Stimulated activated naive CD4-positive, alpha-beta T cell (primary cell): ENCODE data around the gene SMG9.

ENCODE experiments used
- DNase-seq, 6 experiments: peaks; one replicate each; lab custom pipeline; 2025; lab: John Stamatoyannopoulos, UW

SMG9 gene, protein sequence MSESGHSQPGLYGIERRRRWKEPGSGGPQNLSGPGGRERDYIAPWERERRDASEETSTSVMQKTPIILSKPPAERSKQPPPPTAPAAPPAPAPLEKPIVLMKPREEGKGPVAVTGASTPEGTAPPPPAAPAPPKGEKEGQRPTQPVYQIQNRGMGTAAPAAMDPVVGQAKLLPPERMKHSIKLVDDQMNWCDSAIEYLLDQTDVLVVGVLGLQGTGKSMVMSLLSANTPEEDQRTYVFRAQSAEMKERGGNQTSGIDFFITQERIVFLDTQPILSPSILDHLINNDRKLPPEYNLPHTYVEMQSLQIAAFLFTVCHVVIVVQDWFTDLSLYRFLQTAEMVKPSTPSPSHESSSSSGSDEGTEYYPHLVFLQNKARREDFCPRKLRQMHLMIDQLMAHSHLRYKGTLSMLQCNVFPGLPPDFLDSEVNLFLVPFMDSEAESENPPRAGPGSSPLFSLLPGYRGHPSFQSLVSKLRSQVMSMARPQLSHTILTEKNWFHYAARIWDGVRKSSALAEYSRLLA

DNA sequence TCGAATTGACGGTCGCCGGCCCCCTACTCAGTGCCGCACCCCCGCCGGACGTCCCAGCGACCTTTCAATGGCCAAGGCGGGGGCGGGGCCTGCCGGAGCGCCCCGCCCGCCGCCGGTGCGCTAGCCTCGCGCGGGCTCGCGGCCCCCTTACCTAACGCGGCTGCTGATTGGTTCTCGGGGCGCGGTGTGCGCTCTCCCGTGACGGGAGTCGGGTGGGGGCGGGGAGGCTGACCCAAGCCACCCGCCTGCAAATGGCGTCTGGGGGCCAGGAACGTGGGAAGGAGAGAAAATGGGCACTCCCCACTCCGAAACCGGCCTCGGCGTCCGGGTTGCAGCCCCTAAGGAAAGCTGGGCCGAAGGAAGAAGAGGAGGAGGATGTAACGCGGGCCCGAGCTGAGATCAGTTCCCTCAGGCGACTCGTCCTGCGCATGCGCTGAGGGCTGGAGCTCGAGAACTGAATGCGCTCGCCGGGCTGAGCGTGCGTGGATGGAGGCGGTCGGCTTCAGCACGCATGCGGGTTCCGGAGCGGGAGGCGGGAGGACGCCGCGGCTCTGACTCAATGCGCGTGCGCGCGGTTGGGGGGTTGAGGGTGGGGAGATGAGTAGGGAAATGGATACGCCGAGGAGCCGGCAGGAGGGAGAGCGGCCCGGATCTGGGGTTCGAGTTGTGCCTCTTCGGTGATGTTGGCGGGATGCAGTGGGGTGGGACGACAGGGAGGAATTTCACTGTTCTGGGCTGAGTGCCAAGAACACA lies at the start of gene SMG9:
Gene SMG9 (minus strand): TSS at position 460 of the 753 bp plus-strand sequence. CDS start 4,221 bp downstream, outside the sequence.
- DNase-seq = peak; percentile 95 to 99 (median 98)

DNA sequence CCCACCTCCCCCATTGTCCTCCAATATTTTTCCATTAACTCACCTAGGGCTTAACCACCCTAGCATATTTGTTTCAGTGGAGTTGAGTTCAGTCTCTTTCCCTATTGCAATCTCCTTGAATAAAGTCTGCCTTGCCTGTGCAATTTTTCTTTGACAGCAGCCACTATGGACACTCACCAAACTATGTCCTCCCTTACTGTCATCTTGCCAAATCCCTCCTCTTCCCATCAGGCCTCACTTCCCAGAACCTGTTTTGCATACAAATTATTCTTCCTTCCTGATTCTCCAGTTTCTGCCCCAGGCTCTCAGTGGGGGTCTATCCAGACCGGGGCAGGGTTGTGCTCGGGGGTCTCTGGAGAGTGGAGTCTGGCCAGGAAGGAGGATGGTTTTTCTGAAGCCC lies 49.7 kb upstream of the SMG9 start:
- DNase-seq = no peak

DNA sequence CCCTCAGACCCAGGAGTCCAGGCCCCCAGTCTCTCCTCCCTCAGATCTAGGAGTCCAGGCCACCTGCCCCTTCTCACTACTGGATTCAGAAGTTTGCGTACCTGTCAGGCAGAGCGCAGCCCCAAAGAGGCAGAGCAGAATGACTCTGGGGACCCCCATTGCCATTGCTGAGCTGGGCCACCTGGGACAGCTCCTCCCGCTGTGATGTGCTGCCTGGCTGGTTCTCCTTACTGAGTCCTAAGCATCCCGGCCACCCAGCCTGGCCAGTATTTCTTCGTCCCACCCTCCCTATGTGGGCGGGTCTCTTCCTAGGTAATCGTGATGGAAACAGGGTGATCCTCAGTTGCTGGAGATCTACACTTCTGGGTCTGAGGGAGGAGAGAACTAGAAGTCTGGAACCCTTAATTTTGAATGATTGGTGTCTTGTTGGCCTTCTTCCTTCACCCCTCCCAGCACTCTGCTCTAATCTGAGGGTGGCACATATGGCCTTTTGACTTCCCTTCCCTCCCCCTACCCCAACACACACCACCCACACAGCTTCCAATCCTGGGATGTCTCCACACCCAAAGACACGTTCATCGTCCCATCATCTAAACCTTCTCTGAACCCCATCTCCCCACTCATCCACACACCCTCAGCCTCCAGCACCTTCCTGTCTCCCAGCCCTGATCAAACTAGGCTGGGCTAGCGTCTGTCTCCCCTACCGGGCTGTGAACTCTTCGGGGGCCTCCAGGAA lies 47.6 kb upstream of the SMG9 start, which contains the start of gene LYPD5:
Gene LYPD5 (minus strand): TSS at position 232 of the 736 bp plus-strand sequence. CDS start 67 bp downstream, at position 165.
- DNase-seq = no peak

DNA sequence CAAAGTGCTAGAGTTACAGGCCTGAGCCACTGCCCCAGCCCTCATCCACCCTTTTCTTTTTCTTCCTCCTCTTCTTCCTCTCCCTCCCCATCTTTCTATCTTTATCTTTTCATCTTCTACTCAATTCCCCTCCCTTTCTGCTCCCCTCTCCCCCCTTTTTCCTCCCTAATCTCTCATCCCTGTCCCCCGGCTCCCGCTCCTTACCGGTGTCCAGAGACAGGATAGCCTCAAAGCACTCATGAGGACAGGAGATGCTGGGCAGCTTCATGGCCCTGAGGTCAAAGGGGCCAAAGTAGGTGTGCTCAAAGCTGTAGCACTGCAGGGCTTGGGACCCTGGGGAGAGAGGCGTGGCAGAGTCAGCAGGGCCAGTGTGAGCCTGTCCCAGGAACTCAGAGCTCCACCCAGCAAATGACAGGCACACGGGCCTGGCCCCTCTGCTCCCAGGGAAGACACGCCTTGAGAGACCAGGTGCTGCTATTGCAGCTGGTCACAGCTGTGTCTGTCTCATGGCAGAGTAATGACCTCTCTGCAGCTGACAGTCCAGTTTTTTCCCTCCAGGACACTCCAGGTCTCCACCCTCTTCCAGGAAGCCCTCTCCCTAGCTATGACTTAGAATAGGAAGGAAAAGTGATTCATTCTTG lies 44.9 kb upstream of the SMG9 start:
- DNase-seq = no peak

DNA sequence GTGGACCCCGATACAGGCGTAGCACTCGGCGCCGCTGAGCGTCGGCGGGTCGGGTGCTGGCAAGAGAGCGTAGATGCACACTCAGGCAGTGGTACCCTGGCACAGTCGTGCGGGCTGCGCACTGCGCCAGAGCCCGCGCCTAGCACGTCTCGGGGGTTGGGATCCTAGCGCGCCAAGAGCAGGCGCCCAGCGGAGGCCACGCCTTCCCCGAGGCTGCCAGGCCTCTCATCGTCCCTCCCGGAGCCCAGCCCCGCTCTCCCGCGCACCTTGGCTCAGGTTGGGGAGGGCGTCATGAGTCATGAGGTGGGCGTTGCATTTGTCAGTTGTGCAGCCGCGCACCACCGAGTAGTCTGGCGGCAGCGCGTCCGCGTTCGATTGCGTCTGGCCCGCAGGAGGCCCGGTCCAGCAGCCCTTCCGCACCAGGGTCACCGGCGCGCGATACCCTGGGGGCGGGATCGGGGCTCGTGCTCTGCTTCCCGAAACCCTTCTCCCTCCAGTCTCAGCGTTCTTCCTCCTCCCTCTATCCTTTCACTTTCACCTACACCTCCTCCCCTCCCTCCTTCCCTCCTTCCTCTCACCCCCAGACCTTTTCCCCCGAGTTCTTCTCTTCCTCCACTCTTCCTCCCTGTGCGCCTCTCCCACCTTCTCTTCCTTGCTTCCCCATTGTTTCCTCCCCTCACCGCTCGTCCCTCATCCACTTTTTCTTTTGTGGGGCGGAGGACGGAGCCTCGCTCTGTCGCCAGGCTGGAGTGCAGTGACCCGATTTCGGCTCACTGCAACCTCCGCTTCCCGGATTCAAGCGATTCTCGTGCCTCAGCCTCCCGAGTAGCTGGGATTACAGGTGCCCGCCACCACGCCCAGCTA lies 44.0 kb upstream of the SMG9 start:
- peak in 3 of 6 experiments; percentile 5 to 22 (median 13) for DNase-seq

DNA sequence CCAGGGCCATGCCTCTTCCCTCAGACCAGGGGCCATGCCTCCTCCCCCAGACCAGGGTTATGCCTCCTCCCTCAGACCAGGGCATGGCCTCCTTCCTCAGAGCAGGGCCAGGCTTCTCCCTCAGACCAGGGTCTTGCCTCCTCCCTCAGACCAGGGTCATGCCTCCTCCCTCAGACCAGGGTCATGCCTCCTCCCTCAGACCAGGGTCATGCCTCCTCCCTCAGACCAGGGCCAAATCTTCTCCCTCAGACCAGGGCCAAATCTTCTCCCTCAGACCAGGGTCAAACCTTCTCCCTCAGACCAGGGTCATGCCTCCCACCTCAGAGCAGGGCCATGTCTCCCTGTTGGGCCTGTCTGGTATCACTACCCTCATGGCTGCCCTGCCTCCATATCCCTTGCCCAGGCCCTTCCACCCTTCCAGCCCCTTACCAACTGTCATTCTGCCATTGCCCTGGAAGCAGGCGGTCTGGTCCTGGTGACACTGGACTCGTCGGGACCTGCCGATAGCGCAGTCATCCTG lies 43.3 kb upstream of the SMG9 start:
- no peak for DNase-seq

DNA sequence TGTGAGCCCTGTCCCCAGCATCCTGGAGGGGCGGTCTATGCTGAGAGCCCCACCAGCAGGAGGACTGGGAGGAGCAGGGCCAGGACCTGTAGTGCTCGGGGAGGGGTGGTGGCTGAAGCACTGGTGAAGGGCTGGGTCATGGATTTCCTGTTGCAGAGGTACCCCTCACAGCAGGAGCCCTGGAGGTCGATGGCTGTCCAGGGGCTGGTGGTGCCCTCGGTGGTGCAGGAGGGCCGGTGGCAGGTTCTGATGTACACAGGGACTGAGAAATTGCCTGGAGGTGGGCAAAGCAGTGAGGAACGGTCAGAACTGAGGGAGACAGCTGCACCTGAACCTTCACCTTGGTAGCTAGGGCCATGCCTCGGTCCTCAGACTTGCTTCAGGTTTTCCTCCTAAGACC lies 42.8 kb upstream of the SMG9 start:
- DNase-seq = no peak

DNA sequence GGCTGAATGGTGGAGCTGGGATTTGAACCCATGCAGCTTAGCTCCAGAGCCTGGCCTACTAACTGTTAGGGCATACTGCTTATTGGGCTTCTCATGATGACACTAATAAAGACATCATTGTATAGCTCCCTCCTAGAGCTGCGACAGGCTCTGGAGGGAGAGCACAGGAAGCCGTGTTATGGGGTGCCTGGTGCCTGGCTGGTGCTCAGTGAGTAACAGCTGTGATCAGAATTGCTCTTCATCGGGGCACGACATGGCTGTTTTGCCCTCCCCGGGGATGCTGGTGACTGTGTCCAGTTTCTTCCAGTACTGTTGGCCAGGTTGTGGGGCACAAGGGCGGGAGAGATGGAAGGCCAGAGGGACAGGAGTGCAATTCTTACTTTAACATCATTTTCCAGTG lies 42.4 kb upstream of the SMG9 start:
- no peak for DNase-seq

DNA sequence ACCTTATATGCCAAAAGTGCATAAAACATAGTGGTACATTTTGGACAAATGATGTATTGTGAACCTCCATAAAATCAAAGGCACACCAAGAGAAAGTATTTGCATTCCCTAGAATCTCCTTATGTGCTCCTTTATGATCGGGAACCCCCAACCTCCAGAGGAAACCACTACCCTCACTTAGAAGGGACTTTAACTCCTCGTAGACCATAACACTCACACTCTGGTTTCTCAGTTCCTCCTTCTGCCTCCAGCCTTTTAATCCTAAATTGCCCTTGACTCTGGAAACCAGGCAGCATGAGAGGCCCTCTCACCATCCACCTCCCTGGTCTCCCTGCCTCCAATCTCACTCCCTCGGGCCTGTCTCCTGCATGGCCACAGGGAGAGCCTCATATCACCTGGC lies 35.8 kb upstream of the SMG9 start:
- DNase-seq = no peak

DNA sequence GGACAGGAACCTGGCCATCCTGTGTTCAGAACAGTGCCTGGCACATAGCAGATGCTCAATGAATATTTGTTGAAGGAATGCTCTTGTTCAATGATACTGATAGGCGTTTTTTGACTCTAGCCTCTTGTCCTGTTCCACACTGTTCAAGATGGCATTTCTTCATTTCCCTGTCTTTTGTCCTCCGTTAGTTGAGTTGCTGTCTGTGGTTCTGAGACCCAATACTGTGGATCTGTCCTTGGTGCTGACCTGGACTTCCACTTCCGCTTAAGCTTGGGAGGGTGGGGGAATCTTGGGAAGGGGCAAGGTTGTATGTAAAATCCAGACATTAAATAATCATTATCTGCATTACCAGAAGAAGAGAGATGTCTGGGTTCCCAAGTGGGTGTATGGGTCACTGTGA lies 34.3 kb upstream of the SMG9 start:
- DNase-seq = peak in 1 of 6 experiments; percentile 7

DNA sequence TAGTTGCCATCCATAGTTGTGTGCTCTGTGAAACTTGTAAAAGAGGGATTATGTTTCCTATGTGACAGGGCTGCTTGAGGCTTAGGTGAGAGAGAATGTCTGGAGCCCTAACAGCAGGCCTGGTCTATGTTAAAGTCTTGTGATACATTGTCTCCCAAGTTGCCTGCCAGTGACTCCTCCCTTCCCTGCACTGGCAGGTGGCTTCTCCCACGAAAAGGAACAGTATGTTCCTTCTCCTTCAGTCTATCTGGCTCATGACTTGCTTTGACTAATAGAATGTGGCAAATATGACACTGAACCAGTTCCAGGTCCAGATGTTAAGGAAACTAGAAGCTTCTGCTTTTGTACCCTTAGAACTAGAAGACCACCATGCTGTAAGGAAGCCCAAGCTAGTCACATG lies 31.9 kb upstream of the SMG9 start:
- no peak for DNase-seq

DNA sequence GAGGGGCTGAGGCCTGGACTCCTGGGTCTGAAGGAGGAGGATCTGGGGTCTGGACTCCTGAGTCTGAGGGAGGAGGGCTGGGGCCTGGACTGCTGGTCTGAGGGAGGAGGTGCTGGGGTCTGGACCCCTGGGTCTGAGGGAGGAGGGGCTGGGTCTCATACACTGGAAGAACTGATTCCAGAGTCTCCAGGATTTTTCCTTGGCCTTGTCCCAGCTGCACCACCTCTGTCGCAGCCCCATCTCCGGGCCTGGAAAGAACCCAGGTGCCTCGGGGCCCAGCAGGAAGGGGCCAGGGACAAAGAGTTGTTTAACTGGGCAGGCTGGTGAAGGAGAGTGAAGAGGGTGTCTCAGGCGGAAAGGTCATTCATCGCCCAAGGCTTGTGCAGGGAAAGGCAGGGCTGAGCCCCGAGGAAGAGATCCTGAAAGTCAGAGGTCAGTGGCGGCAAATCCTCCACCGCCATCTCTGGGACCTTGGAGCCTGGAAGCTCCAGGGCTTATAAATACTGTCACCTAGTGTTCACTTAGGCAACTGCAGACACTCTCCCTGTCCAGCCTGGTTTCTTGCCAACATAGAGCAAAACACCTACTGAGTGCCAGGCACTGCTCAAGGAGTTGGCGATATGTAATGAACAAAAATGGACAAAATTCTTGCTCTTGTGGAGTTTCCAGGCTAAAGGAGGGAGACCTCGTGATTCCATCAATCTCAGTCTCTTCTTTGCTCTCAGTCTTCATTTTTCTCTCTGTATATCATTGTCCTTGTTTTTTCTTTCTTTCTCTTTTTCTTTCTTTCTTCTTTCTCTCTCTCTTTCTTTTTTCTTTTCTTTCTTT lies 30.4 kb upstream of the SMG9 start:
- peak; percentile 12 to 64 (median 40) for DNase-seq

DNA sequence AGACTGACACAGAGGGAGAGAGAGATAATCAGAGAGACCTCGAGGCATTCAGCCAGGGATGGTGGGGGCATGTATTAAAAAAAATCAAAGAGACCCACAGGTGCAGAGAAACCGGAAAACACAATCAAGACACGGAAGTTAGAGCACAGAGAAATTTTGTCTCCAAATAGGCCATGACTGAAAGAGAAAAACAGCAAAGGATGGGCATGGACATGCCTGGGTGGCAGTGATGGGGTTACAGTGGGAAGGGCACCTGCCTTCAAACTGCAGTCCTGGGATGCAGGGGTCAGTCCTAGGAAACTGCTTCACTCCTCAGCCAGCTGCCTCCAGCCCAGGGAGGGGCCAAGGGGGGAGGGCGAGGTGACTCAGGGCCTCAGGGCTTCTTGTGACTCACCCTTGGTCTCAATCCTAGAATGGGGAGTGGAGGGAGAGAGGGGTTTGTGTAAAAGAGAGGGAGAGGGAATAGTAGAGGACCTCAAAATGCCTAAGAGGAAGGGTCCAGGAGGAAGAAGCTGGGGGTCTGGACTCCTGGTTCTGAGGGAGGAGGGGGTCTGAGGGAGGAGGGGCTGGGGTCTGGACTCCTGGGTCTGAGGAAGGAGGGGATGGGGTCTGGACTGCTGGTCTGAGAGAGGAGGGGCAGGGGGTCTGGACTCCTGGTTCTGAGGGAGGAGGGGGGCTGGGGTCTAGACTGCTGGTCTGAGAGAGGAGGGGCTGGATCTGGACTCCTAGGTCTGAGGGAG lies 29.6 kb upstream of the SMG9 start:
- DNase-seq = peak; percentile 5 to 55 (median 28)

DNA sequence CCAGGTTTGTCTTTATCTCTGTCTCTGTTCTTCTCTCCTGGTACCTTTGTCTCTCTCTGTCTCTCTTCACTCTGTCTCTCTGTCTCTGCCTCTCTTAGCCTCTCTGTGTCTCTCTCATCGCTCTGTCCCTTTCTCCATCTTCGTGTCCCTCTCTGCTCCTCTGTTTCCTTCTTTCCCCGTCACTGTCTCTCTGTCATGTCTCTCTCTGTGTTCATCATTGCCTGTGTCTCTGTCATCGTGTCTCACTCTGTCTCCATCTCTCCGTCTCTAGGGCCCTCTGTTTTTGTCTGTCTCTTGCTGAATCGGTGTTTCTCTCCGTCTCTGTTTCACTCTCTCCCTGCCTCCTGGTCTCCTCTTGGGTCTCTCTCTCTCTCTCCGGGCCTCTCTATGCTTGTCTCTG lies 28.9 kb upstream of the SMG9 start:
- DNase-seq = no peak

DNA sequence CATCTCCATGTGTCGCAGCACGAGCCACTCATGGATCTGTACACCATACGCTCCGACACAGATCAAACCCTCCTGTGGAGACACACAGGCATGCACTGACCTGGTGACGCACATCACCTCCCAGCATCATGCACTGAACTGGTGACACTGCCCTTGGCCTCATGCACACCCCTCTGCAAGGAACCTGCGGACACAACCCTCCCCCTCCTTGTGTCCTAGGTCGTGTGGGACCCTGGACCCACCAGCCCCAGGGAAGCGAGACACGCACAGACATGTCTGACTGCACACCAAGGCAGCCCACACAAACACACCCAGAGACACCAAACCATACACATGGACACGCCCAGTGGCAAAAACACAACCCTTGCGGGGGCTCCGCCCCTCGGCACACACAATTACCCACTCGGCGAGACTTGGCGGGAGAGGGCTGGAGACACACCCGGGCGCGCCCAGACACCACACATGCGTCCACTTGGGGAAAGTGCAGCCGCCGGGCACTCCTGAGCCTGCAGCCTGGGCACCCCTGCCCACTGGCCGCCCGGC lies 28.0 kb upstream of the SMG9 start:
- DNase-seq = no peak

DNA sequence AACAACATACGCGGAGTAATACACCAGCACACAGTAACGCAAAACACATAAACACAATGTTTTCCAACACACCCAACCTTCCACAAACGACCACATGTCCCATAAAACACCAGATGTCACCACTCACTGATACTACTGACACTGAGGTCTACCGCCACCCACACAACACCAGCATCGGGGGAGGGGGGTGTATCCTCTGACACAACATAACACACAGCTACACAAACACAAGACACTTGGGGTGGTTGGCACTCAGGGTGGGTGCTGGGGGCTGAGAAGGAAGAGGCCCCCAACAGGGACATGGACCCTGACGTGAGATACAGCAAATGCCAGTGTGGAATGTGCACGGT lies 27.5 kb upstream of the SMG9 start:
- no peak for DNase-seq

DNA sequence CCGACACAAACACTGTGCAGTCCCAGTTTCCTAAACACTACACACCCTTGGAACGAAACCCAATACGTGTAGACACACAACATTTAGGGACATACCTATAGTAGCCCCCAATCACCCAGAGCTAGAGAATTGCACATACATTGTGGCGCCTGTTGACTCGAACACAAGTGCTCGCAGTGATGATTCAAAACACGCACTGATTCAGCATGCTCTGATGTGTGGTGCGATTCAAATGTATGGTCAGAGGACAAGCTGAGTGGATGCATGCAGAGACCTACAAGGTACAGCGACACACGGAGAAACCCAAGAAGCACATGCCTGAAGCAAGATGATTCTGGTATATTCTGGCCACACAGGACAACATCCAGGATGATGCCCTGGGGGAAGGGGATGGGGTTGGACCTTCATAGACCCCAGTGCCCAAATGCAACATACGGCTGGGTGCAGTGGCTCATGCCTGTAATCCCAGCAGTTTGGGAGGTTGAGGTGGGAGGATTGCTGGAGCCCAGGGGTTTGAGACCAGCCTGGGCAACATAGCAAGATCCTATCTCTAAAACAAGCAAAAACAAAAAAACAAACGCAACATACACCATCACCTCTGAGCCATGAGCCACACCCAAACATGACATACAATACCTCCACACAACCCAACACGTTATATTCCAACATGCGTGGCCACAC lies 27.0 kb upstream of the SMG9 start:
- no peak for DNase-seq
